ENCODE data around the gene MRPL14. TPM values are rescaled to one million over a fixed set of nuclear protein-coding genes. Genes with fewer than 3 reads are reported as not detected.

Gene MRPL14
- total RNA-seq, 2 experiments from 2014 or later: 10.4 to 11.5 TPM

DNA sequence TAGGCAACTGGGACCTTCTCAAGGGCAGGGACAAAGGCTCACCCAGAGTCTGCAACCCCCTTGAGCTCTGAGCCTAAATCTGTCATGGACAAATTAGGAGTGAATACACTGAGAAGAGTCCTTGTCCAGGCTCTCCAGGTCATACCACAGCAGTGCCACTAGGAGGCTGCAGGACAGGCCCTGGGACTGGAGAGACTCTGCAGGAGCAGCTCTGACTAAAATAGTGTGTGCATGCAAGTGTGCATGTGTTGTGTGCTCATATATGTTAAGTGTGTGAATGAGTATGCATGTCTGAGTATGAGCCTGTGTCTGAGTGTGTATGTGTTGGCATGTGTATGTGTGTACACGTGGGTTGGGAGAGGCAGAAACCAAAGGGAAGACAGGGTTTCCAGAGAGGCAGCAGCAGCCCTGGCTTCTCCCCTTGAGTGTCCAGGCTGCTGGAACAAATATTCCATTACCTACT, 27.1 kb downstream of the MRPL14 start:
- ChIA-PET CTCF (no interaction called here), POLR2A (no interaction called here)
- peak in 2 of 14 experiments; percentile 12 to 34 for DNase-seq
- Histone ChIP-seq H3K9me3 (ENCODE audit: control insufficient read depth in 1 of 2, insufficient read depth in 1 of 2, low read length in 2 of 2) (no peaks in the 10 kb centered on the region), H3K36me3 (ENCODE audit: insufficient read depth, low read length) (peaks cover 19% of the 10 kb centered on the region), H3K27ac (ENCODE audit: low read depth in 1 of 2, low read length in 2 of 2) (no peak overlapping the region), H3K27me3 (ENCODE audit: control insufficient read depth in 1 of 2, insufficient read depth in 2 of 2, low read length in 2 of 2) (no peaks in the 10 kb centered on the region), H3K4me1 (ENCODE audit: insufficient read depth, low read length) (no peaks in the 10 kb centered on the region), H3K4me3 (ENCODE audit: low read length) (no peak overlapping the region)
- ATAC-seq (ENCODE audit: poor library complexity): peak; percentile 43
- Mint-ChIP-seq H3K9me3 (no peaks in the 10 kb centered on the region), H3K27ac (no peak overlapping the region), H3K4me3 (no peak overlapping the region), H3K27me3 (no peaks in the 10 kb centered on the region), H3K36me3 (ENCODE audit: low read depth) (peaks cover 10% of the 10 kb centered on the region), H3K4me1 (ENCODE audit: low read depth) (peaks cover 12% of the 10 kb centered on the region)
- TF ChIP-seq, protein P1, sequence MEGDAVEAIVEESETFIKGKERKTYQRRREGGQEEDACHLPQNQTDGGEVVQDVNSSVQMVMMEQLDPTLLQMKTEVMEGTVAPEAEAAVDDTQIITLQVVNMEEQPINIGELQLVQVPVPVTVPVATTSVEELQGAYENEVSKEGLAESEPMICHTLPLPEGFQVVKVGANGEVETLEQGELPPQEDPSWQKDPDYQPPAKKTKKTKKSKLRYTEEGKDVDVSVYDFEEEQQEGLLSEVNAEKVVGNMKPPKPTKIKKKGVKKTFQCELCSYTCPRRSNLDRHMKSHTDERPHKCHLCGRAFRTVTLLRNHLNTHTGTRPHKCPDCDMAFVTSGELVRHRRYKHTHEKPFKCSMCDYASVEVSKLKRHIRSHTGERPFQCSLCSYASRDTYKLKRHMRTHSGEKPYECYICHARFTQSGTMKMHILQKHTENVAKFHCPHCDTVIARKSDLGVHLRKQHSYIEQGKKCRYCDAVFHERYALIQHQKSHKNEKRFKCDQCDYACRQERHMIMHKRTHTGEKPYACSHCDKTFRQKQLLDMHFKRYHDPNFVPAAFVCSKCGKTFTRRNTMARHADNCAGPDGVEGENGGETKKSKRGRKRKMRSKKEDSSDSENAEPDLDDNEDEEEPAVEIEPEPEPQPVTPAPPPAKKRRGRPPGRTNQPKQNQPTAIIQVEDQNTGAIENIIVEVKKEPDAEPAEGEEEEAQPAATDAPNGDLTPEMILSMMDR (IDR thresholded peaks at IDR 0.05): peak; percentile 33
- intact Hi-C loops (cut with DNase I, micrococcal nuclease): loop anchor here in 1 of 2 experiments (1.0 kb wide), 1 partner anchor 52 kb away; no protein-coding TSS in a partner anchor

DNA sequence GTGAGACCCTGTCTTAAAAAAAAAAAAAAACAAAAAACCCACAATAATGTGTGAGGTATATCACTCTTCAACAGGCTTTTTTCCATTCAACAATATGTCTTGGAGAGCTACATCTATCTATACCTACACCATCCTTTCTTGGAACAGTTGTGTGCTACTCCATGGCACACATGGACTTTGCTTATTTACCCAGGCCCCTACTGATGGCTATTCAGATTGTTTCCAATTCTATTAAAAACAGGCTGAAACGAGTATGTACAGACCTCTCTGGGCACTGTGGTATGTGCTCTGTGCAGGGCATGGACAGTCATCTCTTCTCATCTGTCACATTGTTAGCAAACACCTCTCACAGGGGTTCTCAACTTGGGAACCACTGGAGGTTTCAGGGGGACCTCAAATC, 28.1 kb downstream of the MRPL14 start:
- intact Hi-C loops (cut with DNase I, micrococcal nuclease): loop anchor here (5.0 to 10.0 kb wide), 3 partner anchors 138 to 356 kb away; partner anchors contain the start of gene NFKBIE (in 1 of the 2)
- peaks cover 12% of the 10 kb centered on the region for H3K4me1 Mint-ChIP-seq (ENCODE audit: low read depth)
- no peaks in the 10 kb centered on the region for H3K27me3 Mint-ChIP-seq
- CTCF ChIA-PET: interaction anchor here (1.9 kb wide), 1 partner anchor 52 kb away, joined by 5 read pairs; no protein-coding TSS in a partner anchor
- no peak overlapping the region for H3K4me3 Mint-ChIP-seq
- POLR2A ChIA-PET: no interaction called here
- Histone ChIP-seq H3K27me3 (ENCODE audit: control insufficient read depth in 1 of 2, insufficient read depth in 2 of 2, low read length in 2 of 2) (no peaks in the 10 kb centered on the region), H3K9me3 (ENCODE audit: control insufficient read depth in 1 of 2, insufficient read depth in 1 of 2, low read length in 2 of 2) (no peaks in the 10 kb centered on the region), H3K4me3 (ENCODE audit: low read length) (no peak overlapping the region), H3K4me1 (ENCODE audit: insufficient read depth, low read length) (no peaks in the 10 kb centered on the region), H3K27ac (ENCODE audit: low read depth in 1 of 2, low read length in 2 of 2) (no peak overlapping the region), H3K36me3 (ENCODE audit: insufficient read depth, low read length) (peaks cover 11% of the 10 kb centered on the region)
- no peak for ATAC-seq (ENCODE audit: poor library complexity)
- no peaks in the 10 kb centered on the region for H3K9me3 Mint-ChIP-seq
- TF ChIP-seq, protein P1 (IDR thresholded peaks at IDR 0.05): no peak
- DNase-seq: no peak
- H3K36me3 Mint-ChIP-seq (ENCODE audit: low read depth): peaks cover 8% of the 10 kb centered on the region
- H3K27ac Mint-ChIP-seq: no peak overlapping the region

DNA sequence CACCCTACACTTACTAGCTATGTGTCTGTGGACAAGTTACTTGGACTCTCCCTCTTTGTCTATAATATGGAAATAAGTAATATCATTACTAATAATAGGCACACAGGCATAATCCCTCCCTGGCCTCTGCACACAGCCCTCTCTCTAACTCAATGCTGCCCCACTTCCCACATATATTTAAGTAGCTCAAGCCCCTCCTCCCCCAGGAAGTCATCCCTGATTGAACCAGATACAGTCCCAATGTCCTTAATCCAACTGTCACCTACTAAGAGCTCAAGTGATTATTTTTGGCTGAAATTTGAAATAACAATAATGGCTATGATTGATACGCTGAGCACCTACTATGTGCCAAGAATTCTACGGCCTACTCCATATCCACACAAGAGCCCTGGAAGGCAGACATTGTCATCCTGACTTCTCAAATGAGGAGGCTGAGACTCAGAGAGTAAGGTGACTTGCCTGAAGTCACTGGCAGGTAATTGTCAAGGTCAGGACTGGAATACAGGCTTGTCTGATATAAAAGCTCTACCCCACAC, 29.4 kb downstream of the MRPL14 start:
- TF ChIP-seq, protein P1 (IDR thresholded peaks at IDR 0.05): no peak
- Mint-ChIP-seq H3K9me3 (no peaks in the 10 kb centered on the region), H3K36me3 (ENCODE audit: low read depth) (peaks cover 4% of the 10 kb centered on the region), H3K4me1 (ENCODE audit: low read depth) (peaks cover 7% of the 10 kb centered on the region), H3K27me3 (no peaks in the 10 kb centered on the region), H3K4me3 (no peak overlapping the region), H3K27ac (no peak overlapping the region)
- H3K4me1 ChIP-seq (ENCODE audit: insufficient read depth, low read length): no peaks in the 10 kb centered on the region
- H3K4me3 ChIP-seq (ENCODE audit: low read length): no peak overlapping the region
- ChIA-PET POLR2A (no interaction called here), CTCF (interaction anchor here (0.6 to 1.9 kb wide), 3 partner anchors 19 to 1211 kb away, joined by 3 to 5 read pairs (median 3); no protein-coding TSS in a partner anchor)
- intact Hi-C loops (cut with DNase I, micrococcal nuclease): loop anchor here (5.0 to 10.0 kb wide), 3 partner anchors 139 to 357 kb away; partner anchors contain the start of gene NFKBIE (in 1 of the 2)
- DNase-seq (no peak), ATAC-seq (ENCODE audit: poor library complexity) (no peak)
- no peak overlapping the region for H3K27ac ChIP-seq (ENCODE audit: low read depth in 1 of 2, low read length in 2 of 2)
- H3K27me3 ChIP-seq (ENCODE audit: control insufficient read depth in 1 of 2, insufficient read depth in 2 of 2, low read length in 2 of 2): no peaks in the 10 kb centered on the region
- peaks cover 7% of the 10 kb centered on the region for H3K36me3 ChIP-seq (ENCODE audit: insufficient read depth, low read length)
- no peaks in the 10 kb centered on the region for H3K9me3 ChIP-seq (ENCODE audit: control insufficient read depth in 1 of 2, insufficient read depth in 1 of 2, low read length in 2 of 2)
